Ovary (tissue), 9 donors: ENCODE measurements around the gene JDP2. TPM values are rescaled to one million over a fixed set of nuclear protein-coding genes. Genes with fewer than 3 reads are reported as not detected.

Source experiments
- DNase-seq, 5 donors: peaks; one replicate each; pipeline ENCODE4 v3.0.0-alpha.2; 2019 to 2020
- H3K27ac ChIP-seq, 2 donors: fragments of 200-600 bp; one replicate each; pipeline versions ENCODE4 v1.5.1 to v1.8.0; 2019 to 2022
- H3K27me3 ChIP-seq: fragments of 200-600 bp; one replicate; pipeline ENCODE4 v1.8.0; 2022
- H3K36me3 ChIP-seq: fragments of 200-600 bp; sonication (generic); one replicate; pipeline ENCODE4 v1.5.1; 2019
- H3K4me1 ChIP-seq: one replicate; pipeline ENCODE4 v1.8.1; 2013; ENCODE audit warnings: mild to moderate bottlenecking, moderate library complexity; ENCODE audit not compliant: insufficient read depth
- H3K4me3 ChIP-seq: fragments of 200-600 bp; sonication (generic); one replicate; pipeline ENCODE4 v1.5.1; 2017
- H3K9me3 ChIP-seq, 2 donors: fragments of 200-600 bp in 1 of 2; sonication (generic) in 1 of 2; one replicate each; pipeline versions ENCODE4 v1.5.1 to v1.8.1; 2013 to 2019; ENCODE audit warnings: mild to moderate bottlenecking in 1 of 2, moderate library complexity in 1 of 2
- CTCF ChIP-seq, 3 donors: fragments of 450-650 bp in 2 of 3; fragments of 200-600 bp in 1 of 3; IDR thresholded peaks; one replicate each; pipeline versions ENCODE4 v1.5.1 to v1.8.0; 2016 to 2022; ENCODE audit warnings: antibody characterized with exemption in 3 of 3, mild to moderate bottlenecking in 1 of 3
- EP300 ChIP-seq: sonication (generic); formaldehyde crosslinking; IDR thresholded peaks from one replicate; pipeline ENCODE4 v1.6.1; 2017; ENCODE audit warnings: antibody characterized with exemption
- POLR2A ChIP-seq: fragments of 450-650 bp; IDR thresholded peaks from one replicate; pipeline ENCODE4 v1.6.1; 2017; ENCODE audit warnings: antibody characterized with exemption, mild to moderate bottlenecking, moderate library complexity
- WGBS, 3 donors: extraction: QIAGEN DNeasy Blood & Tissue Kit in 1 of 3; methylation state at CpG; one replicate each; pipeline versions ENCODE4 v1.1.5 to v1.1.7; 2013 to 2017; 5-methylcytosine and 5-hydroxymethylcytosine counted together
- intact Hi-C, 4 donors: fragments of 100-400 bp; cut with DNase I; formaldehyde crosslinking; loops; one replicate each; pipeline versions ENCODE4 v1.11.0 to v1.15.1; 2022 to 2023
- polyA plus RNA-seq, 2 donors: library from polyadenylated mRNA; stranded (reverse); fragments of 200-250 nt in 1 of 2; fragments of 350-450 nt in 1 of 2; fragmentation: Illumina TruSeq in 1 of 2; extraction: RNeasy Lipid Tissue Mini Kit (QIAGEN cat#74804) in 1 of 2; gene quantifications; one replicate each; pipeline ENCODE4 v1.2.3, GENCODE V29; 2013 to 2014
- total RNA-seq, 7 donors: library from RNA; depleted of rRNA in 2 of 7; stranded (reverse); fragments of >200 nt in 2 of 7; fragmentation: NEBNext Ultra II Directional in 3 of 7; extraction: Animal tissue kit (Norgen Biotek cat#: 25700) in 3 of 7; gene quantifications; one replicate each; pipeline versions ENCODE4 v1.1.0 to v1.2.4, GENCODE V29; 2016 to 2023
- donor health status: DM: no; HTN: no; CAD: no; lungs with moderate emphysema.
- donor health status: DM: no; HTN: no; CAD: no.
- donor health status: Bipolar disorder and iron deficiency.
- donor health status: DM: yes; HTN: yes; CAD: no.
- donor health status: DM: no; HTN: no; CAD: no.
- donor health status: DM: yes; HTN: yes; CAD: no.

Gene JDP2
- total and polyA plus RNA-seq, 9 donors: 16.2 to 89.9 (median 26.8) TPM

- H3K27ac ChIP-seq: no peak overlapping the region
- intact Hi-C loops: no loop called here
- peaks cover 20% of the 10 kb centered on the region for H3K4me1 ChIP-seq
These were observed 33.5 kb downstream of the JDP2 start for GRCh38 chr14:75461303-75461702.

GRCh38 chr14:75461755-75462349, 34.0 kb downstream of the JDP2 start:
- WGBS, 3 donors: 65 to 76% (median 76%) methylated on average over 2 of the region's 2 CpGs
- intact Hi-C loops: no loop called here
- H3K27ac ChIP-seq: no peak overlapping the region

More at GRCh38 chr14:75461303-75461702, 33.5 kb downstream of the JDP2 start:
- no peak for DNase-seq
- no peaks in the 10 kb centered on the region for H3K27me3 ChIP-seq
- TF ChIP-seq EP300: no peak
- TF ChIP-seq POLR2A: no peak
- TF ChIP-seq CTCF (IDR thresholded peaks at IDR 0.05): no peak
- 92 to 96% (median 93%) methylated on average over 12 of the region's 12 CpGs for WGBS, 3 donors
- no peaks in the 10 kb centered on the region for H3K9me3 ChIP-seq
- no peak overlapping the region for H3K4me3 ChIP-seq
- H3K36me3 ChIP-seq: no peaks in the 10 kb centered on the region

GRCh38 chr14:75464626-75465025, 36.8 kb downstream of the JDP2 start:
- Histone ChIP-seq H3K27me3 (no peaks in the 10 kb centered on the region), H3K4me1 (peaks cover 4% of the 10 kb centered on the region), H3K9me3 (no peaks in the 10 kb centered on the region), H3K36me3 (no peaks in the 10 kb centered on the region), H3K27ac (no peak overlapping the region), H3K4me3 (no peak overlapping the region)
- no peak for DNase-seq
- 78 to 82% (median 81%) methylated on average over 6 of the region's 6 CpGs for WGBS, 3 donors
- intact Hi-C loops: no loop called here
- TF ChIP-seq CTCF (IDR thresholded peaks at IDR 0.05) (no peak), POLR2A (no peak), EP300 (no peak)

More at GRCh38 chr14:75461755-75462349, 34.0 kb downstream of the JDP2 start:
- Histone ChIP-seq H3K9me3 (no peaks in the 10 kb centered on the region), H3K4me3 (no peak overlapping the region), H3K36me3 (no peaks in the 10 kb centered on the region), H3K27me3 (no peaks in the 10 kb centered on the region), H3K4me1 (peaks cover 16% of the 10 kb centered on the region)
- no peak for TF ChIP-seq CTCF (IDR thresholded peaks at IDR 0.05)
- TF ChIP-seq EP300: no peak
- no peak for TF ChIP-seq POLR2A
- no peak for DNase-seq

- TF ChIP-seq POLR2A: no peak
- TF ChIP-seq CTCF (IDR thresholded peaks at IDR 0.05): no peak
- TF ChIP-seq EP300: no peak
- H3K36me3 ChIP-seq: no peaks in the 10 kb centered on the region
- H3K27ac ChIP-seq: no peak overlapping the region
- 95 to 97% (median 96%) methylated on average over 11 of the region's 11 CpGs for WGBS, 3 donors
- DNase-seq: no peak
- no peaks in the 10 kb centered on the region for H3K9me3 ChIP-seq
- intact Hi-C loops: no loop called here
- no peaks in the 10 kb centered on the region for H3K27me3 ChIP-seq
- H3K4me3 ChIP-seq: no peak overlapping the region
- H3K4me1 ChIP-seq: peaks cover 5% of the 10 kb centered on the region
These were observed 39.9 kb downstream of the JDP2 start for GRCh38 chr14:75467763-75468162.
